Raji (cell line): ENCODE results near the gene ARHGEF28.

Experiments used
- POLR2A ChIP-seq: IDR thresholded peaks from 2 replicates; pipeline ENCODE4 v1.6.1; 2011; ENCODE audit warnings: low read depth, low read length, control low read depth; ENCODE audit not compliant: insufficient read depth

Gene ARHGEF28

DNA sequence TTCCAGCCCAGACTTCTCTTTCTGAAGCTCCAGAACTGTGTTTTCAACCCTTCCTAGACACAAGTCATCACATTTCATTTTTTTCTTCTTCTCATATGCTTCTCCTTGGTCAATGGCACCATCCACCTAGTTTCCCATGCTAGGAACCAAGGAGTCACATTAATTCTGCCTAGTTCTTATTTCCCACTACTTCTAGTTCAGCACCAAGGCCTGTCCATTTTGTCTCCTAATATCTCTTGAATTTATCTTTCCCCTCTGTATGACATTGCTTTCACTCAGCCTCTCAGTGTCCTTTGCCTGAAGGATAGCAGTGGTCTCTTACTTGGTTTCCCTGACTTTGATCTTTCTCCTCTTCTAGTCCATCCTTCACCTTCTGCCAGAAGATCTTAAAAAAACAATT is 38.8 kb downstream of the ARHGEF28 start:
- no peak for TF ChIP-seq POLR2A

DNA sequence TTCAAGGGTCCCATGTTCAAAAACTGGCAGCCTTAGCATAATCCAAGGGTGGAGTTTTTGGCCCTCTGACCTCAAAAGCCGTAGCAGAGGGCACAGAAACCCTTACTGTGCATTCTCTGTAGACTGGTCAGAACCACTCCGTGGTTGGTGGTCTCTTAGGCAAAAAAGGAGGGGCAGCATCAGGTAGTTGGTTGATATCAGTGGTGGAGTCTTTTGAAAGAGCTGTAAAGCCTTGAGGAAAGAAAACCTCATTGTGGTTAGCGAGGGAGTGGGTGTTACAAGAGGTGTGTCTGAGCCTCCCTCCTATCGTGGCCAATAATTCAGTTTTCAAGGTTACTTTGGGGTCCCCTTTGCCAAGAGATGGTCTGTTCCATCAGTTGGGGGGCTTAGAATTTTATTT is 40.9 kb downstream of the ARHGEF28 start:
- no peak for TF ChIP-seq POLR2A

DNA sequence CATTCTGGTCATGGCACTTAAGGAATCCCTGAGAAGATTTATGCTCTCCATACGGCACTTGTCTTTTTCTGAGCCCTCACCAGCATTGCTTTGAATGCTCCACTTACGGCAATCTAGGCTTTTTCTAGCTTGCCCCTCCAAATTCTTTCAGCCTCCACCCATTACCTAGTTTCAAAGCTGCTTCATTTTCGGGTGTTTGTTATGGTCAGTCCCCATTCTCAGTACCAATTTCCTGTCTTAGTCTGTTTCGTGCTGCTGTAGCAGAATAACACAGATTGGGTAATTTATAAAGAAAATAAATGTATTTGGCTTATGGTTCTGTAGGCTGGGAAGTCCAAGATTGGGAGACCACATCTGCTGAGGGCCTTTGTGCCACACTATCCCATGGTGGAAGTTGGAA is 42.0 kb downstream of the ARHGEF28 start:
- no peak for TF ChIP-seq POLR2A

- TF ChIP-seq POLR2A, result no peak
Observed at GRCh38 chr5:73668486-73669111, 42.6 kb downstream of the ARHGEF28 start.

DNA sequence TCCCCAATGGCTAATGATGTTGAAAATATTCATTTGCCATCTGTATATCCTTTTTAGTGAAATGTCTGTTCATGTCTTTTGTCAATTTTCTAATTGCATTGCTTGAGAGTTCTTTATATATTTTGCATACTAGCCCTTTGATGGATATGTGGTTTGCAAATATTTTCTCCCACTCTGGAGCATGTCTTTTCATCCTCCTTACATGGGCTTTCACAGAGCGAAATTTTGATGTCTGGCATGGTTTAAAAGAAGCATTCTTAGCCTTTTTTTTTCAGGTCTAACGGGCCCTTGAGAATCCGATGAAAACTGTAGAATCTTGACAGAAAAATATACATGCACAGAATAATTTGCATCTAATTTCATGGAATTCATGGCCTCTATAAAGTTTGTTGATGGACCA is 44.7 kb downstream of the ARHGEF28 start:
- TF ChIP-seq POLR2A, result no peak

DNA sequence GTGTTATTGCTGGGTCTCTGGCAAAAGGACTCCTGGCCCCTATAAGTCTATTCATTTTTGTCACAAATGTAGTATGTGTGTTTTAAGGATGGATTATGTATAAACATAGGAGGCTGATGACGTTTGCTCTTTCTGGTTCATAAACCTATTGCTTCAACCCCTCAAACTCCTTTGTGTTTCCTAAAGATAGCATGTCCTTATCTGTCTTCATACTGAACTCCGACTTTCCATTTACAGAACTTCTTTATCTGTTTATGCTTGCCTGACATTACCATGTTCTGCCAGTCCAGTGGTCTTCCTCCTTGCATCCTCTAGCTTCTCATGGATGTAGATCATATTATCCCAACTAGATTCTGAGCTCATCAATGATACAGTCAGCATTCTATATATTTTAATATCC is 46.1 kb downstream of the ARHGEF28 start:
- no peak for TF ChIP-seq POLR2A

DNA sequence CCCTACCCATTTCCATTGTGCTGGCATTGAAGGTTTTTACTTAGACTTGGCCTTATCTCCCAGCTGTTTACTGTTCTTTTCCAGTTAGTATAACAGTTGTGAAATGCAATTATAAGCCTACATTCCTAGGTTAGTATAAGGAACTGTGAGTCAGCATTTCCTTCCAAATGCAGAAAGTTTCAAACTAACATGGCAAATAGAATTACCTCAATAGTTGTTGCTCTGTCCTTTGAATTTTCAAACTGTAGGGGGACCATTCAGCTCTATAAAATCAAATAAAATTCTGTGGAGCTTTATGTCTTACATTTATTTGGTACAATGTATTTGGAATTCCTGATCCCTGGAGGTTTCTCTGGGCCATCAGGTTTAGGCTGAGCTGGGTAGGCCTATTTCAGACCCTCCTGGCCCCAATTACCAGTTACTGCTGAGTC is 47.2 kb downstream of the ARHGEF28 start:
- TF ChIP-seq POLR2A, result no peak

- no peak for TF ChIP-seq POLR2A
Observed at GRCh38 chr5:73674669-73675004, 48.6 kb downstream of the ARHGEF28 start.

DNA sequence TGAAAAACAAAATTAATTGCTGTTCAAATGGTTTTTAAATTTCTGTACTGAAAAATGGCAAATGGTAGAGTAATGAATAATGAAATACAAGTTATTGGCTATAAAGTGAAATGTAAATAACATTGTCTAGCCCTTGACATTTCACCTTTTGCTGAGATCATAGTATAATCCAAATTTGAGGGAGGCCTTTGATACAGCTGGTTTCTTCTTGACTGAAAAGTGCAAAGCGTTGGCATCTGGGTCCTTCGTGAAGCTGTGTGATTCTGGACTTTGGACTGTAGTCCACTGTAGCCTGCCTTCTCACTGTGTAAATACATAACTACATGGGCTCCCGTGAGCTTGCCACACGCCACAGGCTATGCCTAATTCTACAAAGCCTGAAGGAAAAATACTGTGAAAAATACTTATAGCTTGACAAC is 52.3 kb downstream of the ARHGEF28 start:
- TF ChIP-seq POLR2A, result no peak

DNA sequence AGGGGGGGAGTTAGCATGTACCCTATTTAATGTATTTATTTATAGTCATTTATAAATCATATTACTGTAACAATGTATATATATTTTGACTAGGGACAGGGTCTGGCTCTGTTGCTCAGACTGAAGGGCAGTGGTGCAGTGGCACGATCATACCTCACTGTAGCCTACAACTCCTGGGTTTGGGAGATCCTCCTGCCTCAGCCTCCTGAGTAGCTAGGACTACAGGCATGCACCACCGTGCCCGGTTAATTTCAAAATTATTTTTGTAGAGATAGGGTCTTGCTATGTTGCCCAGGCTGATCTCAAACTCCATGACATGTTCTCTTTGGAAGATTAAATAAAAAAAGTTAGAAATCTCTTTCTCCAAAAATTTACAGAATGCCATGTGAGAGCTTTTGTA is 52.8 kb downstream of the ARHGEF28 start:
- TF ChIP-seq POLR2A, result no peak

- TF ChIP-seq POLR2A, result no peak
Observed at GRCh38 chr5:73682176-73682575, 56.2 kb downstream of the ARHGEF28 start.

- TF ChIP-seq POLR2A, result no peak
Observed at GRCh38 chr5:73684691-73685090, 58.7 kb downstream of the ARHGEF28 start.

DNA sequence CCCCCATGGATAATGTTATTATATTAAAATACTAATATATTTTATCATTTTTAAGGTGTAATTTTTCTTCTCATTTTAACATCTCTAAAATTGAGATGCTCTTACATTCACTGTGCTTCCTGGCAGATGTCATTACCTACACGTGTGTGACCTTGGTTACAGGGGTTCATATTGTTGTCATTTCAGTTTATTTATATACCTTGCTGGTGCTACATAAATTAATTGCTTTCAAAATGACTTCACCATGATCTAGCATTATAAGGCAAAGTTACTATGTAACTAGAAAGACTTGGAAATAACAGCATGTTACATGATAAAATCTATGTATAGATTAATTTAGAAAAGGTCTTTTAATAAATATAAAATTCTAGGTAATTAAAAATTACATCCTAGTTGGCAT is 60.9 kb downstream of the ARHGEF28 start:
- no peak for TF ChIP-seq POLR2A

- no peak for TF ChIP-seq POLR2A
Observed at GRCh38 chr5:73687357-73687756, 61.4 kb downstream of the ARHGEF28 start.

DNA sequence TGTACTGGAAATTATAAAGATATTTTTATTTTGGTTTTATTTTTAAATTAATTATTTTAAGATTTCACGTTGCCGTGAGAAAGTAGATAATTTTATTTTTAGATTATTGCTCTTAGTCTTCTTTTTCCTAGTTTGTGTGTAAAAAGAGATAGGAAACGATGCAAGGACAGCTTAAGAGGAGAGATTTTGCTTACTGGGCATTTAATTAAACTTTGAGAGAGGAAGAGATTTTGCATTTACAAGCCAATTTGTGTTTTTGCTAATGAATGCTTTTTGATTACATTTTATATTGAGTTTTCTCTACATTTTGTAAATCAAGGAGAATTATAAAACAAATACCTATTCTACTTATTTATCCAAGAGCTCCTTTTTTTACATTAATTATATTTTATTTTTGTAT is 64.0 kb downstream of the ARHGEF28 start:
- no peak for TF ChIP-seq POLR2A

DNA sequence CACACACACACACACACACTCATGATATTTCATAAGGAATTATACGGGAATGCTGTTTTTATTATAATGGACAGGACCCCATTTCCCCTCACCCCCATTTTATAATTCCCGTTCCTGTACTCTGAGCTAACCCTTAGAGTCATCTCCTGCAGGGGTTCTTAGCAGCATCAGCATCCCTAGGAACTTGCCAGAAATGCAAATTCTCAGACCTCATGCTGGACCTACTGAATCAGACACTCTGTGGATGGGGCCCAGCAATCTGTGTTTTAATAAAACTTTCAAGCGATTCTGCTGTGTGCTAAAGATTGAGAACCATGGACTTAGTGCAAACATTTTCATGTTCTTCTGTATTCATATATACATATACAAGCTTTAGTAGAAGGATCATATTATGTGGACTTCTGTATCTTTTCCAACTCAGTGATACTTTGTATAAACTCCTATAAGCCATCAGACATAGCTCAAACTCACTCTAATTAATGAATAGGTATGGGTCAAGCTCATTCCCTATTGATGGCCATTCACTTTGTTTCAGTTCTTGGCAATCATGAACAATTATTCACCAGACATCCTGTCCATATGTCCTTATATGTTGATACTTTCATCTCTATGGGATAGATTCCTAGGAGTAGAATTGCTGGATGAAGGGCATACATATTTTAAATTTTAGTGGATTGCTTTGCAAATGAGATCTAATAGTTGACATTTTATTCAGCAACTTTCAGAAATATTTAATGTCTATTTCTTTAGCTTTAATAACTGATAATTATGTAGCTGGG is 65.5 kb downstream of the ARHGEF28 start:
- TF ChIP-seq POLR2A, result no peak
